Thymus (tissue), 11 donors: Measurements from ENCODE around the gene MRPL2. TPM values are rescaled to one million over a fixed set of nuclear protein-coding genes. Genes with fewer than 3 reads are reported as not detected.
"Not testable (repeated sequence)": the region's sequence is repeated elsewhere in the genome, so short reads cannot be mapped to it uniquely, and the experiment has no call there.

Experiments used
- DNase-seq, 9 donors: peaks; one replicate each; pipeline ENCODE4 v3.0.0-alpha.2; 2013; ENCODE audit warnings: low spot score in 9 of 9, low read depth in 6 of 9, missing footprints in 1 of 9
- H3K27ac ChIP-seq, 2 donors: one replicate each; pipeline ENCODE4 v1.5.1; 2013; ENCODE audit warnings: control low read depth in 1 of 2, low read depth in 1 of 2, low read length in 1 of 2, mild to moderate bottlenecking in 1 of 2, moderate library complexity in 1 of 2
- H3K27me3 ChIP-seq, 2 donors: one replicate each; pipeline ENCODE4 v1.5.1; 2013; ENCODE audit warnings: low read length in 1 of 2; ENCODE audit not compliant: control insufficient read depth in 2 of 2, insufficient read depth in 1 of 2
- H3K36me3 ChIP-seq, 2 donors: one replicate each; pipeline ENCODE4 v1.5.1; 2013; ENCODE audit warnings: low read length in 1 of 2, mild to moderate bottlenecking in 1 of 2, moderate library complexity in 1 of 2; ENCODE audit not compliant: control insufficient read depth in 2 of 2, insufficient read depth in 2 of 2
- H3K4me1 ChIP-seq, 2 donors: one replicate each; pipeline ENCODE4 v1.5.1; 2013; ENCODE audit warnings: low read length in 2 of 2; ENCODE audit not compliant: control insufficient read depth in 2 of 2, insufficient read depth in 2 of 2
- H3K4me3 ChIP-seq, 2 donors: one replicate each; pipeline ENCODE4 v1.5.1; 2013; ENCODE audit warnings: low read length in 2 of 2, control low read depth in 1 of 2, mild to moderate bottlenecking in 1 of 2
- H3K9me3 ChIP-seq, 2 donors: one replicate each; pipeline ENCODE4 v1.5.1; 2013; ENCODE audit warnings: low read length in 1 of 2, mild to moderate bottlenecking in 1 of 2; ENCODE audit not compliant: control insufficient read depth in 2 of 2, insufficient read depth in 1 of 2
- WGBS: extraction: QIAGEN DNeasy Blood & Tissue Kit; methylation state at CpG from one replicate; pipeline ENCODE4 v1.1.7; 2013; 5-methylcytosine and 5-hydroxymethylcytosine counted together
- polyA plus RNA-seq: library from polyadenylated mRNA; stranded (reverse); fragments of 200-250 nt; gene quantifications from one replicate; pipeline ENCODE4 v1.2.3, GENCODE V29; 2013
- total RNA-seq: library from RNA; stranded (reverse); fragments of 120-200 nt; gene quantifications from one replicate; pipeline ENCODE4 v1.2.4, GENCODE V29; 2013
- donor health status: healthy.

MRPL2 gene
- total and polyA plus RNA-seq, 2 donors = 28.0 to 49.9 TPM

- no peaks in the 10 kb centered on the region for H3K27me3 ChIP-seq
- peaks cover 3 to 32% of the 10 kb centered on the region in 2 donors for H3K4me1 ChIP-seq
- 97% methylated on average over 7 of the region's 7 CpGs for WGBS
- no peak overlapping the region for H3K4me3 ChIP-seq
- no peak for DNase-seq
- no peaks in the 10 kb centered on the region for H3K9me3 ChIP-seq
- peaks cover 36 to 70% of the 10 kb centered on the region in 2 donors for H3K36me3 ChIP-seq
- H3K27ac ChIP-seq = no peak overlapping the region
Observed at GRCh38 chr6:43047998-43048397, 11.2 kb downstream of the MRPL2 start.

GRCh38 chr6:43045371-43045930, 13.8 kb downstream of the MRPL2 start:
- peaks cover 0 to 9% of the 10 kb centered on the region in 2 donors for H3K4me1 ChIP-seq
- no peak for DNase-seq
- WGBS = 98% methylated on average over 11 of the region's 11 CpGs
- H3K36me3 ChIP-seq = peaks cover 44 to 72% of the 10 kb centered on the region in 2 donors
- no peak overlapping the region for H3K27ac ChIP-seq
- no peak overlapping the region for H3K4me3 ChIP-seq
- H3K27me3 ChIP-seq = no peaks in the 10 kb centered on the region
- H3K9me3 ChIP-seq = no peaks in the 10 kb centered on the region

GRCh38 chr6:43043310-43043709, 15.9 kb downstream of the MRPL2 start:
- H3K36me3 ChIP-seq = peaks cover 56 to 74% of the 10 kb centered on the region in 2 donors
- no peaks in the 10 kb centered on the region for H3K9me3 ChIP-seq
- no peaks in the 10 kb centered on the region for H3K27me3 ChIP-seq
- 97% methylated on average over 9 of the region's 9 CpGs for WGBS
- no peak overlapping the region for H3K4me3 ChIP-seq
- DNase-seq = no peak
- H3K27ac ChIP-seq = no peak overlapping the region
- peaks cover 0 to 3% of the 10 kb centered on the region in 2 donors for H3K4me1 ChIP-seq

- WGBS = over 99% methylated on average over 8 of the region's 8 CpGs
- not testable (repeated sequence) for DNase-seq, H3K9me3 ChIP-seq, H3K4me1 ChIP-seq, H3K27ac ChIP-seq, H3K27me3 ChIP-seq, H3K4me3 ChIP-seq
- H3K36me3 ChIP-seq = peaks cover 58 to 74% of the 10 kb centered on the region in 2 donors
Observed at GRCh38 chr6:43041475-43041874, 17.8 kb downstream of the MRPL2 start.

- no peak overlapping the region for H3K4me3 ChIP-seq
- no peaks in the 10 kb centered on the region for H3K9me3 ChIP-seq
- peaks cover 0 to 2% of the 10 kb centered on the region in 2 donors for H3K4me1 ChIP-seq
- 97% methylated on average over 18 of the region's 18 CpGs for WGBS
- H3K27ac ChIP-seq = no peak overlapping the region
- H3K27me3 ChIP-seq = no peaks in the 10 kb centered on the region
- DNase-seq = no peak
- peaks cover 56 to 75% of the 10 kb centered on the region in 2 donors for H3K36me3 ChIP-seq
Observed at GRCh38 chr6:43040542-43041257, 18.5 kb downstream of the MRPL2 start.

- H3K36me3 ChIP-seq = peaks cover 54 to 74% of the 10 kb centered on the region in 2 donors
- no peaks in the 10 kb centered on the region for H3K9me3 ChIP-seq
- H3K27ac ChIP-seq = no peak overlapping the region
- no peaks in the 10 kb centered on the region for H3K4me1 ChIP-seq
- WGBS = 94% methylated on average over 9 of the region's 9 CpGs
- DNase-seq = no peak
- H3K4me3 ChIP-seq = no peak overlapping the region
- no peaks in the 10 kb centered on the region for H3K27me3 ChIP-seq
Observed at GRCh38 chr6:43038727-43039126, 20.5 kb downstream of the MRPL2 start.

GRCh38 chr6:43037706-43038105, 21.5 kb downstream of the MRPL2 start:
- H3K27ac ChIP-seq = no peak overlapping the region
- H3K4me3 ChIP-seq = no peak overlapping the region
- no peak for DNase-seq
- no peaks in the 10 kb centered on the region for H3K4me1 ChIP-seq
- peaks cover 0 to 1% of the 10 kb centered on the region in 2 donors for H3K9me3 ChIP-seq
- peaks cover 50 to 71% of the 10 kb centered on the region in 2 donors for H3K36me3 ChIP-seq
- WGBS = 98% methylated on average over 9 of the region's 9 CpGs
- no peaks in the 10 kb centered on the region for H3K27me3 ChIP-seq

GRCh38 chr6:43037197-43037596, 22.0 kb downstream of the MRPL2 start:
- Histone ChIP-seq H3K4me3 (no peak overlapping the region), H3K27ac (no peak overlapping the region), H3K27me3 (no peaks in the 10 kb centered on the region), H3K4me1 (no peaks in the 10 kb centered on the region), H3K9me3 (peaks cover 0 to 3% of the 10 kb centered on the region in 2 donors), H3K36me3 (peaks cover 55 to 74% of the 10 kb centered on the region in 2 donors)
- WGBS = 96% methylated on average over 5 of the region's 5 CpGs
- no peak for DNase-seq

GRCh38 chr6:43036712-43037111, 22.5 kb downstream of the MRPL2 start:
- Histone ChIP-seq H3K4me3 (no peak overlapping the region), H3K27ac (no peak overlapping the region), H3K9me3 (peaks cover 0 to 3% of the 10 kb centered on the region in 2 donors), H3K27me3 (no peaks in the 10 kb centered on the region), H3K36me3 (peaks cover 59 to 78% of the 10 kb centered on the region in 2 donors), H3K4me1 (no peaks in the 10 kb centered on the region)
- DNase-seq = no peak
- WGBS = 98% methylated on average over 9 of the region's 9 CpGs
